ENCODE measurements around the gene AQP3.
"Not testable (repeated sequence)": the region's sequence is repeated elsewhere in the genome, so short reads cannot be mapped to it uniquely, and the experiment has no call there.

Gene AQP3

GRCh38 chr9:33408087-33408486, 39.3 kb downstream of the AQP3 start:
- DNase-seq (ENCODE audit: low spot score), result no peak

GRCh38 chr9:33407061-33407460, 40.3 kb downstream of the AQP3 start:
- DNase-seq (ENCODE audit: low spot score), result no peak

- no peak for DNase-seq (ENCODE audit: low spot score)
Observed at GRCh38 chr9:33404788-33405362, 42.5 kb downstream of the AQP3 start.

- no peak for DNase-seq (ENCODE audit: low spot score)
Observed at GRCh38 chr9:33403941-33404787, 43.2 kb downstream of the AQP3 start.

- DNase-seq (ENCODE audit: low spot score), result not testable (repeated sequence)
Observed at GRCh38 chr9:33402371-33402770, 45.0 kb downstream of the AQP3 start, which contains the start of gene AQP7. Gene AQP7 (minus strand): TSS chr9:33402568. CDS start chr9:33401262, 1,306 bp downstream.

GRCh38 chr9:33401809-33402208, 45.6 kb downstream of the AQP3 start:
- DNase-seq (ENCODE audit: low spot score), result not testable (repeated sequence)

- DNase-seq (ENCODE audit: low spot score), result not testable (repeated sequence)
Observed at GRCh38 chr9:33399047-33399446, 48.3 kb downstream of the AQP3 start.

- DNase-seq (ENCODE audit: low spot score), result not testable (repeated sequence)
Observed at GRCh38 chr9:33397801-33398200, 49.6 kb downstream of the AQP3 start.

- not testable (repeated sequence) for DNase-seq (ENCODE audit: low spot score)
Observed at GRCh38 chr9:33395159-33395879, 52.1 kb downstream of the AQP3 start.

GRCh38 chr9:33393986-33394385, 53.4 kb downstream of the AQP3 start:
- not testable (repeated sequence) for DNase-seq (ENCODE audit: low spot score)

GRCh38 chr9:33393581-33393980, 53.8 kb downstream of the AQP3 start:
- no peak for DNase-seq (ENCODE audit: low spot score)

GRCh38 chr9:33392591-33393021, 54.8 kb downstream of the AQP3 start:
- not testable (repeated sequence) for DNase-seq (ENCODE audit: low spot score)

Measured in Ammon's horn (tissue), 1 donor.